ENCODE results near the gene TENT5C. TPM values are rescaled to one million over a fixed set of nuclear protein-coding genes. Genes with fewer than 3 reads are reported as not detected.

TENT5C gene
- total RNA-seq, 4 donors from 2014 or later, result 0.60 to 2.5 (median 1.2) TPM

DNA sequence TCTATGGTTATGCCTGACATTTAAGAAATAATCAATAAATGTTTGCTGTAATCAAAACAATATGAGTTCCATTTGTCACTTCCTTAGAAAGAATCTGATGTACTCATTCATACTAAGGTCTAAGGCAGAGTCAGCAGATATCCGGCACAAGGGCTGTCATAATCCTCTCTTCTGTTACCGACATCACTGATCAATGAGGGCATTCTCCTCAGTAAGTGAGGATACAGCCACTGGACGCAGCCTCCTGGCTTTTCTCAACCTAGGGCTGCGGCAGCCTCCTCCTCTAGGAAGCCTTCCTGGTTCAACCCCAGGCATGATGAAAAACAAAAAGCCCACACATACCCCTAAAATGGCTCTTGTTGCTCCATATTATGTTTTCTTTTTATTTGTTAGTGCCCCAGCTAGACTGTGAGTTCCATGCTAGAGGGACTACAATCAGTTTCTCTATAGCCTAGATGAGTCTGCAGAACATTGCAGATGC is 40.7 kb upstream of the TENT5C start:
- no peak overlapping the region for H3K27ac ChIP-seq
- no peaks in the 10 kb centered on the region for H3K9me3 ChIP-seq
- WGBS, 2 donors, result 55 to 65% methylated on average over 4 of the region's 4 CpGs
- TF ChIP-seq CTCF (IDR thresholded peaks at IDR 0.05) (no peak), POLR2A (IDR thresholded peaks at IDR 0.05) (no peak), EP300 (IDR thresholded peaks at IDR 0.05) (no peak)
- H3K4me3 ChIP-seq, result no peak overlapping the region
- DNase-seq (ENCODE audit: low spot score in 2 of 2), result no peak
- no peaks in the 10 kb centered on the region for H3K36me3 ChIP-seq
- peaks cover 0 to 6% (median 0%) of the 10 kb centered on the region in 4 donors for H3K4me1 ChIP-seq
- no peaks in the 10 kb centered on the region for H3K27me3 ChIP-seq

- peaks cover 0 to 6% (median 0%) of the 10 kb centered on the region in 4 donors for H3K4me1 ChIP-seq
- H3K27me3 ChIP-seq, result no peaks in the 10 kb centered on the region
- no peaks in the 10 kb centered on the region for H3K9me3 ChIP-seq
- H3K4me3 ChIP-seq, result no peak overlapping the region
- no peaks in the 10 kb centered on the region for H3K36me3 ChIP-seq
- no peak for DNase-seq (ENCODE audit: low spot score in 2 of 2)
- TF ChIP-seq CTCF (IDR thresholded peaks at IDR 0.05), result no peak
- no peak for TF ChIP-seq EP300 (IDR thresholded peaks at IDR 0.05)
- TF ChIP-seq POLR2A (IDR thresholded peaks at IDR 0.05), result no peak
- WGBS, 2 donors, result 79 to 90% methylated on average over 8 of the region's 8 CpGs
- no peak overlapping the region for H3K27ac ChIP-seq
These were observed 39.9 kb upstream of the TENT5C start for GRCh38 chr1:117565745-117566455.

GRCh38 chr1:117566556-117566955 is 39.3 kb upstream of the TENT5C start:
- Histone ChIP-seq H3K27me3 (no peaks in the 10 kb centered on the region), H3K4me1 (peaks cover 0 to 6% (median 0%) of the 10 kb centered on the region in 4 donors), H3K9me3 (no peaks in the 10 kb centered on the region), H3K27ac (no peak overlapping the region), H3K4me3 (no peak overlapping the region), H3K36me3 (no peaks in the 10 kb centered on the region)
- DNase-seq (ENCODE audit: low spot score in 2 of 2), result no peak
- no peak for TF ChIP-seq EP300 (IDR thresholded peaks at IDR 0.05)
- 91 to 93% methylated on average over 3 of the region's 3 CpGs for WGBS, 2 donors

DNA sequence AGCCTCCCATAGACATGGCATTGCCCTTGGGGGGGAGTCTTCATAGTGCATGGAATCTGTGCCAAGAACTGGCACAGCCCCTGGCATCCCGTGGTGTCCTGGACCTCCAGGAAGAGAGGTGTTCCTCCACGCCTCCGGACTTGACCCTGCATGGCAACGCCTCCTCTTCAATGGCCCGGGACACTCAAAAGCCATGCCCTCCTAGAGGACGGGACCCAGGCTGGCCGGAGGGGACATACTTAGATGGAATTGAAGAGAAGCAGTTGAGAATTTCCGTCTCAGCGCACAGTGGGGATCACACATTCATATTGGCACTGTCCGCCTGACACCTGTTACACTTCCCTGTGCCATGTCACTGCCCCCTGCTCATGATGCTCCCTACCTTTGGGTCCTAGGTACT is 38.4 kb upstream of the TENT5C start:
- DNase-seq (ENCODE audit: low spot score in 2 of 2), result no peak
- H3K4me1 ChIP-seq, result peaks cover 0 to 6% (median 0%) of the 10 kb centered on the region in 4 donors
- no peak overlapping the region for H3K4me3 ChIP-seq
- TF ChIP-seq CTCF (IDR thresholded peaks at IDR 0.05) (no peak), EP300 (IDR thresholded peaks at IDR 0.05) (no peak), POLR2A (IDR thresholded peaks at IDR 0.05) (no peak)
- no peaks in the 10 kb centered on the region for H3K9me3 ChIP-seq
- H3K27me3 ChIP-seq, result no peaks in the 10 kb centered on the region
- no peak overlapping the region for H3K27ac ChIP-seq
- H3K36me3 ChIP-seq, result no peaks in the 10 kb centered on the region
- 93% methylated on average over 10 of the region's 10 CpGs for WGBS, 2 donors

- no peak for DNase-seq (ENCODE audit: low spot score in 2 of 2)
- H3K9me3 ChIP-seq, result no peaks in the 10 kb centered on the region
- WGBS, 2 donors, result 73 to 82% methylated on average over 3 of the region's 3 CpGs
- no peaks in the 10 kb centered on the region for H3K36me3 ChIP-seq
- H3K4me3 ChIP-seq, result no peak overlapping the region
- H3K27me3 ChIP-seq, result no peaks in the 10 kb centered on the region
- TF ChIP-seq EP300 (IDR thresholded peaks at IDR 0.05) (no peak), POLR2A (IDR thresholded peaks at IDR 0.05) (no peak), CTCF (IDR thresholded peaks at IDR 0.05) (no peak)
- H3K4me1 ChIP-seq, result peaks cover 0 to 6% (median 0%) of the 10 kb centered on the region in 4 donors
- no peak overlapping the region for H3K27ac ChIP-seq
These were observed 37.9 kb upstream of the TENT5C start for GRCh38 chr1:117567976-117568375.

Data from tibial nerve (tissue), 4 donors.